Activated CD4-positive, alpha-beta memory T cell treated with anti-CD3 and anti-CD28 coated beads for 36 hours (primary cell): Measurements from ENCODE around the gene CCNJL. TPM values are rescaled to one million over a fixed set of nuclear protein-coding genes. Genes with fewer than 3 reads are reported as not detected.

Experiments used
- CTCF ChIA-PET: fragments of 350-600 bp; sonication (Branson Sonifier 250); formaldehyde crosslinking; loops from one replicate; lab custom pipeline; 2021; ENCODE audit warnings: antibody characterized with exemption, inconsistent platforms; lab: Charles Lee
- POLR2A ChIA-PET: fragments of 350-600 bp; sonication (Branson Sonifier 250); formaldehyde crosslinking; loops from one replicate; lab custom pipeline; 2021; ENCODE audit warnings: antibody characterized with exemption; lab: Charles Lee
- DNase-seq: peaks from one replicate; pipeline ENCODE4 v3.0.0-alpha.2; 2020
- H3K27ac Mint-ChIP-seq: one replicate; pipeline ENCODE4 v1.8.0; 2021; ENCODE audit warnings: mixed read lengths
- H3K27me3 Mint-ChIP-seq: one replicate; pipeline ENCODE4 v1.8.0; 2021; ENCODE audit warnings: mixed read lengths
- H3K36me3 Mint-ChIP-seq: one replicate; pipeline ENCODE4 v1.8.0; 2021; ENCODE audit warnings: mixed read lengths
- H3K4me1 Mint-ChIP-seq: one replicate; pipeline ENCODE4 v1.8.0; 2021; ENCODE audit warnings: low read depth, mixed read lengths
- H3K4me3 Mint-ChIP-seq: one replicate; pipeline ENCODE4 v1.8.0; 2021; ENCODE audit warnings: mild to moderate bottlenecking, mixed read lengths
- H3K9me3 Mint-ChIP-seq: one replicate; pipeline ENCODE4 v1.8.0; 2021; ENCODE audit warnings: mixed read lengths
- intact Hi-C: fragments of 100-400 bp; cut with micrococcal nuclease; formaldehyde crosslinking; loops from one replicate; pipeline ENCODE4 v1.15.1; 2023
- total RNA-seq, 2 experiments: library from RNA; stranded (reverse); gene quantifications; one replicate each; pipeline ENCODE4 v1.2.3, GENCODE V29; 2021

CCNJL gene
- total RNA-seq, result not detected

GRCh38 chr5:160312134-160312959 lies at the start of gene CCNJL:
CCNJL (minus strand) TSS chr5:160312564; CDS start chr5:160311923, 641 bp downstream.
- ChIA-PET CTCF (interaction anchor here (0.7 kb wide), 1 partner anchor 290 kb away, joined by 3 read pairs; no protein-coding TSS in a partner anchor), POLR2A (no interaction called here)
- intact Hi-C loops, result no loop called here
- Mint-ChIP-seq H3K27me3 (peaks cover 57% of the 10 kb centered on the region), H3K4me3 (peak within 1 kb of the TSS; percentile 38), H3K9me3 (no peaks in the 10 kb centered on the region), H3K36me3 (no peaks in the 10 kb centered on the region), H3K27ac (no peak within 1 kb of the TSS), H3K4me1 (peaks cover 7% of the 10 kb centered on the region)
- no peak for DNase-seq

GRCh38 chr5:160361624-160362228 lies 49.4 kb upstream of the CCNJL start:
- H3K36me3 Mint-ChIP-seq, result no peaks in the 10 kb centered on the region
- H3K4me1 Mint-ChIP-seq, result no peaks in the 10 kb centered on the region
- POLR2A ChIA-PET, result no interaction called here
- no peaks in the 10 kb centered on the region for H3K9me3 Mint-ChIP-seq
- intact Hi-C loops, result no loop called here
- no peak for DNase-seq
- no peak overlapping the region for H3K27ac Mint-ChIP-seq
- no peak overlapping the region for H3K4me3 Mint-ChIP-seq
- CTCF ChIA-PET, result no interaction called here
- H3K27me3 Mint-ChIP-seq, result peaks cover 6% of the 10 kb centered on the region

GRCh38 chr5:160360310-160360709 lies 47.9 kb upstream of the CCNJL start:
- POLR2A ChIA-PET, result no interaction called here
- no peak for DNase-seq
- H3K36me3 Mint-ChIP-seq, result no peaks in the 10 kb centered on the region
- peaks cover 6% of the 10 kb centered on the region for H3K27me3 Mint-ChIP-seq
- intact Hi-C loops, result no loop called here
- no peaks in the 10 kb centered on the region for H3K9me3 Mint-ChIP-seq
- H3K27ac Mint-ChIP-seq, result no peak overlapping the region
- CTCF ChIA-PET, result no interaction called here
- no peak overlapping the region for H3K4me3 Mint-ChIP-seq
- H3K4me1 Mint-ChIP-seq, result no peaks in the 10 kb centered on the region

- H3K27ac Mint-ChIP-seq, result no peak overlapping the region
- POLR2A ChIA-PET, result no interaction called here
- CTCF ChIA-PET, result no interaction called here
- peaks cover 3% of the 10 kb centered on the region for H3K27me3 Mint-ChIP-seq
- H3K9me3 Mint-ChIP-seq, result no peaks in the 10 kb centered on the region
- H3K4me1 Mint-ChIP-seq, result no peaks in the 10 kb centered on the region
- H3K4me3 Mint-ChIP-seq, result no peak overlapping the region
- no peak for DNase-seq
- intact Hi-C loops, result no loop called here
- no peaks in the 10 kb centered on the region for H3K36me3 Mint-ChIP-seq
These were observed 47.5 kb upstream of the CCNJL start for GRCh38 chr5:160359816-160360215.

GRCh38 chr5:160359242-160359641 lies 46.9 kb upstream of the CCNJL start:
- Mint-ChIP-seq H3K4me3 (no peak overlapping the region), H3K27ac (no peak overlapping the region), H3K27me3 (peaks cover 3% of the 10 kb centered on the region), H3K9me3 (no peaks in the 10 kb centered on the region), H3K36me3 (no peaks in the 10 kb centered on the region), H3K4me1 (no peaks in the 10 kb centered on the region)
- CTCF ChIA-PET, result no interaction called here
- intact Hi-C loops, result no loop called here
- DNase-seq, result no peak
- POLR2A ChIA-PET, result no interaction called here

- H3K36me3 Mint-ChIP-seq, result no peaks in the 10 kb centered on the region
- H3K4me3 Mint-ChIP-seq, result no peak overlapping the region
- no peaks in the 10 kb centered on the region for H3K4me1 Mint-ChIP-seq
- no peak for DNase-seq
- intact Hi-C loops, result no loop called here
- ChIA-PET CTCF (interaction anchor here (1.5 to 2.5 kb wide), 2 partner anchors 12 to 13 kb away, joined by 3 to 9 read pairs; no protein-coding TSS in a partner anchor), POLR2A (no interaction called here)
- no peaks in the 10 kb centered on the region for H3K9me3 Mint-ChIP-seq
- H3K27ac Mint-ChIP-seq, result no peak overlapping the region
- H3K27me3 Mint-ChIP-seq, result peaks cover 3% of the 10 kb centered on the region
These were observed 45.6 kb upstream of the CCNJL start for GRCh38 chr5:160357861-160358411.

- Mint-ChIP-seq H3K4me3 (no peak overlapping the region), H3K36me3 (no peaks in the 10 kb centered on the region), H3K4me1 (no peaks in the 10 kb centered on the region), H3K27ac (no peak overlapping the region), H3K9me3 (no peaks in the 10 kb centered on the region), H3K27me3 (peaks cover 3% of the 10 kb centered on the region)
- CTCF ChIA-PET, result interaction anchor here (1.5 to 2.5 kb wide), 2 partner anchors 12 to 13 kb away, joined by 3 to 9 read pairs; no protein-coding TSS in a partner anchor
- DNase-seq, result no peak
- POLR2A ChIA-PET, result no interaction called here
- intact Hi-C loops, result no loop called here
These were observed 45.0 kb upstream of the CCNJL start for GRCh38 chr5:160357394-160357793.

- CTCF ChIA-PET, result interaction anchor here (1.5 to 2.5 kb wide), 2 partner anchors 11 to 12 kb away, joined by 3 to 9 read pairs; no protein-coding TSS in a partner anchor
- H3K27me3 Mint-ChIP-seq, result peaks cover 3% of the 10 kb centered on the region
- intact Hi-C loops, result no loop called here
- DNase-seq, result no peak
- no peak overlapping the region for H3K4me3 Mint-ChIP-seq
- H3K36me3 Mint-ChIP-seq, result no peaks in the 10 kb centered on the region
- H3K9me3 Mint-ChIP-seq, result no peaks in the 10 kb centered on the region
- no peak overlapping the region for H3K27ac Mint-ChIP-seq
- POLR2A ChIA-PET, result no interaction called here
- H3K4me1 Mint-ChIP-seq, result no peaks in the 10 kb centered on the region
These were observed 44.4 kb upstream of the CCNJL start for GRCh38 chr5:160356550-160357347.

GRCh38 chr5:160354666-160355065 lies 42.3 kb upstream of the CCNJL start:
- no peaks in the 10 kb centered on the region for H3K27me3 Mint-ChIP-seq
- ChIA-PET POLR2A (no interaction called here), CTCF (interaction anchor here (0.6 to 0.9 kb wide), 2 partner anchors 9 to 35 kb away, joined by 3 read pairs; no protein-coding TSS in a partner anchor)
- intact Hi-C loops, result no loop called here
- no peaks in the 10 kb centered on the region for H3K9me3 Mint-ChIP-seq
- H3K4me1 Mint-ChIP-seq, result no peaks in the 10 kb centered on the region
- no peaks in the 10 kb centered on the region for H3K36me3 Mint-ChIP-seq
- H3K4me3 Mint-ChIP-seq, result no peak overlapping the region
- DNase-seq, result no peak
- H3K27ac Mint-ChIP-seq, result no peak overlapping the region

- no peaks in the 10 kb centered on the region for H3K27me3 Mint-ChIP-seq
- POLR2A ChIA-PET, result no interaction called here
- no peaks in the 10 kb centered on the region for H3K36me3 Mint-ChIP-seq
- intact Hi-C loops, result no loop called here
- CTCF ChIA-PET, result no interaction called here
- no peaks in the 10 kb centered on the region for H3K4me1 Mint-ChIP-seq
- no peaks in the 10 kb centered on the region for H3K9me3 Mint-ChIP-seq
- H3K27ac Mint-ChIP-seq, result no peak overlapping the region
- no peak for DNase-seq
- no peak overlapping the region for H3K4me3 Mint-ChIP-seq
These were observed 41.0 kb upstream of the CCNJL start for GRCh38 chr5:160353379-160353778.

GRCh38 chr5:160352308-160352707 lies 39.9 kb upstream of the CCNJL start:
- POLR2A ChIA-PET, result no interaction called here

More at GRCh38 chr5:160352308-160352707, 39.9 kb upstream of the CCNJL start:
- DNase-seq, result no peak
- Mint-ChIP-seq H3K36me3 (no peaks in the 10 kb centered on the region), H3K4me3 (no peak overlapping the region), H3K27me3 (no peaks in the 10 kb centered on the region), H3K4me1 (no peaks in the 10 kb centered on the region), H3K9me3 (no peaks in the 10 kb centered on the region), H3K27ac (no peak overlapping the region)
- intact Hi-C loops, result no loop called here
- CTCF ChIA-PET, result interaction anchor here (1.1 kb wide), 1 partner anchor 330 kb away, joined by 6 read pairs; no protein-coding TSS in a partner anchor
